ENCODE data around the gene MTRF1L. TPM values are rescaled to one million over a fixed set of nuclear protein-coding genes. Genes with fewer than 3 reads are reported as not detected.

MTRF1L gene
- total RNA-seq, 1 experiment from 2014 or later: 30.9 TPM

DNA sequence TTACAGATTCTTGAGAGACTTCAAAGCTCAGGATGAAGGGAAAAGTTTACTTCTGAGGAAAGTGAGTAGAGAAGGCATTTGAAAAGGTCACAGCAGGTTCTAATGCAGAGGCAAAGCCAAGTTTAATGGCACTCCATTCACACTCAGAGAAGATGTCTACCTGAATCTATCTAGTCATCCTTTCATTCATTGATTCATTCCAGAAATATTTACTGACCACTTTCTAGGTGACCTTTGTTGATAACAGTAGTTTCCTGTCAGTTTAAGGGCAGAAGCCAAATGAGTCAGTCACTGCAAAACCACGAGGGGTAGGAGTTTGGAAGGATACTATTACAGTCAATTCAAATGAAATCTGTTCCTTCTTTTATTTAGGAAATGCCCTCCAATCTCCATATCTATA lies 50.5 kb downstream of the MTRF1L start:
- H3K4me3 ChIP-seq (ENCODE audit: low read depth, low read length, poor library complexity, severe bottlenecking): no peak overlapping the region
- H3K4me1 ChIP-seq (ENCODE audit: insufficient read depth, low read length, poor library complexity, severe bottlenecking): no peaks in the 10 kb centered on the region
- H3K9me3 ChIP-seq (ENCODE audit: low read depth, low read length, poor library complexity, severe bottlenecking): peaks cover 4% of the 10 kb centered on the region
- intact Hi-C loops (cut with micrococcal nuclease; ENCODE audit: unreplicated experiment): loop anchor here (2.0 to 10.0 kb wide), 2 partner anchors 73 to 677 kb away; no protein-coding TSS in a partner anchor
- H3K27me3 ChIP-seq (replicated peaks; ENCODE audit: insufficient read depth, low read depth, low read length, poor library complexity): peaks cover 33% of the 10 kb centered on the region
- DNase-seq (ENCODE audit: low spot score): no peak
- TF ChIP-seq, protein P1, sequence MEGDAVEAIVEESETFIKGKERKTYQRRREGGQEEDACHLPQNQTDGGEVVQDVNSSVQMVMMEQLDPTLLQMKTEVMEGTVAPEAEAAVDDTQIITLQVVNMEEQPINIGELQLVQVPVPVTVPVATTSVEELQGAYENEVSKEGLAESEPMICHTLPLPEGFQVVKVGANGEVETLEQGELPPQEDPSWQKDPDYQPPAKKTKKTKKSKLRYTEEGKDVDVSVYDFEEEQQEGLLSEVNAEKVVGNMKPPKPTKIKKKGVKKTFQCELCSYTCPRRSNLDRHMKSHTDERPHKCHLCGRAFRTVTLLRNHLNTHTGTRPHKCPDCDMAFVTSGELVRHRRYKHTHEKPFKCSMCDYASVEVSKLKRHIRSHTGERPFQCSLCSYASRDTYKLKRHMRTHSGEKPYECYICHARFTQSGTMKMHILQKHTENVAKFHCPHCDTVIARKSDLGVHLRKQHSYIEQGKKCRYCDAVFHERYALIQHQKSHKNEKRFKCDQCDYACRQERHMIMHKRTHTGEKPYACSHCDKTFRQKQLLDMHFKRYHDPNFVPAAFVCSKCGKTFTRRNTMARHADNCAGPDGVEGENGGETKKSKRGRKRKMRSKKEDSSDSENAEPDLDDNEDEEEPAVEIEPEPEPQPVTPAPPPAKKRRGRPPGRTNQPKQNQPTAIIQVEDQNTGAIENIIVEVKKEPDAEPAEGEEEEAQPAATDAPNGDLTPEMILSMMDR (conservative IDR thresholded peaks at IDR 0.05; ENCODE audit: low read depth, low read length): no peak
- TF ChIP-seq EZH2 (IDR thresholded peaks at IDR 0.05; ENCODE audit: borderline replicate concordance, low read depth, low read length, poor library complexity, severe bottlenecking): no peak
- ChIA-PET CTCF (interaction anchor here (0.6 kb wide), 1 partner anchor 466 kb away, joined by 4 read pairs; no protein-coding TSS in a partner anchor), POLR2A (ENCODE audit: low non-redundant PET) (no interaction called here)
- no peak overlapping the region for H3K27ac ChIP-seq (ENCODE audit: low read depth, low read length, poor library complexity, severe bottlenecking)
- BruUV-seq (replicated peaks): no TSS peak
- H3K36me3 ChIP-seq (ENCODE audit: insufficient read depth, low read length, poor library complexity, severe bottlenecking): no peaks in the 10 kb centered on the region

DNA sequence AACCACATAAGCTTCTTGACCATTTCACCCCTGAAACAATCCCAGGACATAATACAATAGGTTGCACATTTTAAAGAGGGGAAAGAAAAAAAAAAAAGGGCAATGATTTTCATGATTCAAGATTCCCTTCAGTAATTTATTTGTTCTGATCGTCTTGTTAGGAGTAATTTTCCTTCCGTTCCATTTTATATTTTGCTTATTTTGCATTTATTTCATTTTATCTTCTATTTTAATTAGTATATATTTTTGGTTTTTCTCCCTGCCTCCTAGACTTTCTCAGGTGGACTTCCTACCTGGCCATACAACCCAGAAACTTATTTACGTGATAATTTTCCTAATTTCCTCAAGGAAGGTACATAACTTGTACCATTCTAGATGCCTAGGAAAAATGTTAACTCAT lies 52.3 kb downstream of the MTRF1L start:
- Histone ChIP-seq H3K27ac (ENCODE audit: low read depth, low read length, poor library complexity, severe bottlenecking) (no peak overlapping the region), H3K9me3 (ENCODE audit: low read depth, low read length, poor library complexity, severe bottlenecking) (no peaks in the 10 kb centered on the region), H3K27me3 (replicated peaks; ENCODE audit: insufficient read depth, low read depth, low read length, poor library complexity) (peaks cover 46% of the 10 kb centered on the region), H3K4me3 (ENCODE audit: low read depth, low read length, poor library complexity, severe bottlenecking) (no peak overlapping the region), H3K4me1 (ENCODE audit: insufficient read depth, low read length, poor library complexity, severe bottlenecking) (no peaks in the 10 kb centered on the region), H3K36me3 (ENCODE audit: insufficient read depth, low read length, poor library complexity, severe bottlenecking) (no peaks in the 10 kb centered on the region)
- intact Hi-C loops (cut with micrococcal nuclease; ENCODE audit: unreplicated experiment): loop anchor here (10.0 kb wide), 1 partner anchor 675 kb away; no protein-coding TSS in a partner anchor
- ChIA-PET CTCF (no interaction called here), POLR2A (ENCODE audit: low non-redundant PET) (no interaction called here)
- BruUV-seq (replicated peaks): no TSS peak
- DNase-seq (ENCODE audit: low spot score): no peak
- TF ChIP-seq, protein P1 (conservative IDR thresholded peaks at IDR 0.05; ENCODE audit: low read depth, low read length): no peak
- no peak for TF ChIP-seq EZH2 (IDR thresholded peaks at IDR 0.05; ENCODE audit: borderline replicate concordance, low read depth, low read length, poor library complexity, severe bottlenecking)

DNA sequence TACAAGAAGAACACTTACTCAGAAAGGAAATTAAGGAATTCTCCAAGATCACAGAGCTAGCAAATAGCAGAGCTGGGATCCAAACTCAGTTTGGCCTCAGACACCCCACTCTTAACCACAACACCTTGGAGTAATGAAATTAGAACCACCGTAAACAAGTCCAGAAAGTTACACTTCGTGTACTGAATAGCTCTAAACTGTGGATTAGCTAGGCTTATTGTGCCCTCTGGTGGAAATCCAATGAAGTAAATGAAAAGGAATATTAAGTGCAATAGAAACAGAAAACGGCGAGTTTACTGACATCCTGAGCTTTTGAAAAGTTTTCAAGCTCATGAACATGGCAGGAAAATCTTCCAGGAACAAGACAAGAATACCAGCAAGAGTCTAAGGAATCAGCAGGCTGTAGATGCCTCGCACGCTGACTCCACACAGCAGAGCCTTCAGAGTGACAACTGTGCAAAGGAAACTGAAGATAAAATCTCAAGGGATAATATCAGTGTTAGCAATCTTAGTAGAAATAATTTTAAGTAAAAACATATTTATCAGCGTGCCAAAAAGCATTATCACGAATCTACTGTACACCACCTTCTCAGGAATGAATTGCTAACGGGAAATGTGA lies 54.2 kb downstream of the MTRF1L start:
- Histone ChIP-seq H3K27ac (ENCODE audit: low read depth, low read length, poor library complexity, severe bottlenecking) (no peak overlapping the region), H3K4me3 (ENCODE audit: low read depth, low read length, poor library complexity, severe bottlenecking) (no peak overlapping the region), H3K27me3 (replicated peaks; ENCODE audit: insufficient read depth, low read depth, low read length, poor library complexity) (peaks cover 61% of the 10 kb centered on the region), H3K4me1 (ENCODE audit: insufficient read depth, low read length, poor library complexity, severe bottlenecking) (no peaks in the 10 kb centered on the region), H3K36me3 (ENCODE audit: insufficient read depth, low read length, poor library complexity, severe bottlenecking) (no peaks in the 10 kb centered on the region), H3K9me3 (ENCODE audit: low read depth, low read length, poor library complexity, severe bottlenecking) (no peaks in the 10 kb centered on the region)
- intact Hi-C loops (cut with micrococcal nuclease; ENCODE audit: unreplicated experiment): loop anchor here (1.0 to 5.0 kb wide), 4 partner anchors 84 to 461 kb away; partner anchors contain the start of gene VIP
- POLR2A ChIA-PET (ENCODE audit: low non-redundant PET): no interaction called here
- CTCF ChIA-PET: interaction anchor here (0.5 to 1.4 kb wide), 8 partner anchors 38 to 485 kb away, joined by 3 to 9 read pairs (median 4); no protein-coding TSS in a partner anchor
- BruUV-seq (replicated peaks): no TSS peak
- no peak for TF ChIP-seq EZH2 (IDR thresholded peaks at IDR 0.05; ENCODE audit: borderline replicate concordance, low read depth, low read length, poor library complexity, severe bottlenecking)
- TF ChIP-seq, protein P1 (conservative IDR thresholded peaks at IDR 0.05; ENCODE audit: low read depth, low read length): peak; percentile 77
- peak; percentile 60 for DNase-seq (ENCODE audit: low spot score)

All from A673 (cell line).